Measurements from ENCODE around the gene CHSY3. TPM values are rescaled to one million over a fixed set of nuclear protein-coding genes. Genes with fewer than 3 reads are reported as not detected.

The CHSY3 gene
- polyA plus RNA-seq, 4 donors = 0.33 to 2.0 TPM; not detected in 2

- no peaks in the 10 kb centered on the region for H3K9me3 ChIP-seq (ENCODE audit: control insufficient read depth in 2 of 2, insufficient read depth in 1 of 2, low read depth in 1 of 2, low read length in 1 of 2)
- no peaks in the 10 kb centered on the region for H3K27me3 ChIP-seq (ENCODE audit: control insufficient read depth in 3 of 3, insufficient read depth in 3 of 3, low read length in 3 of 3)
- H3K4me1 ChIP-seq (ENCODE audit: control insufficient read depth in 3 of 3, insufficient read depth in 2 of 3, low read depth in 1 of 3, low read length in 2 of 3) = no peaks in the 10 kb centered on the region
- no peak overlapping the region for H3K4me3 ChIP-seq (ENCODE audit: low read depth in 1 of 3, low read length in 3 of 3)
- FAIRE-seq (no peak), DNase-seq (no peak)
- WGBS, 3 donors = 52 to 65% (median 62%) methylated on average over 2 of the region's 2 CpGs
- H3K27ac ChIP-seq (ENCODE audit: low read depth in 1 of 3, low read length in 2 of 3) = no peak overlapping the region
- H3K36me3 ChIP-seq (ENCODE audit: control insufficient read depth in 3 of 3, insufficient read depth in 2 of 3, low read depth in 1 of 3, low read length in 3 of 3) = no peaks in the 10 kb centered on the region
These were observed 194.7 kb downstream of the CHSY3 start for GRCh38 chr5:130099008-130099407.

GRCh38 chr5:130102375-130102774 lies 198.1 kb downstream of the CHSY3 start:
- no peaks in the 10 kb centered on the region for H3K9me3 ChIP-seq (ENCODE audit: control insufficient read depth in 2 of 2, insufficient read depth in 1 of 2, low read depth in 1 of 2, low read length in 1 of 2)

GRCh38 chr5:130102960-130103359 lies 198.7 kb downstream of the CHSY3 start:
- WGBS, 3 donors = 70 to 87% (median 86%) methylated on average over 1 of the region's 1 CpG
- no peak overlapping the region for H3K4me3 ChIP-seq (ENCODE audit: low read depth in 1 of 3, low read length in 3 of 3)
- FAIRE-seq = no peak
- no peaks in the 10 kb centered on the region for H3K9me3 ChIP-seq (ENCODE audit: control insufficient read depth in 2 of 2, insufficient read depth in 1 of 2, low read depth in 1 of 2, low read length in 1 of 2)
- no peaks in the 10 kb centered on the region for H3K27me3 ChIP-seq (ENCODE audit: control insufficient read depth in 3 of 3, insufficient read depth in 3 of 3, low read length in 3 of 3)
- no peaks in the 10 kb centered on the region for H3K4me1 ChIP-seq (ENCODE audit: control insufficient read depth in 3 of 3, insufficient read depth in 2 of 3, low read depth in 1 of 3, low read length in 2 of 3)
- H3K36me3 ChIP-seq (ENCODE audit: control insufficient read depth in 3 of 3, insufficient read depth in 2 of 3, low read depth in 1 of 3, low read length in 3 of 3) = no peaks in the 10 kb centered on the region
- H3K27ac ChIP-seq (ENCODE audit: low read depth in 1 of 3, low read length in 2 of 3) = no peak overlapping the region
- DNase-seq = no peak

More at GRCh38 chr5:130102375-130102774, 198.1 kb downstream of the CHSY3 start:
- H3K4me1 ChIP-seq (ENCODE audit: control insufficient read depth in 3 of 3, insufficient read depth in 2 of 3, low read depth in 1 of 3, low read length in 2 of 3) = no peaks in the 10 kb centered on the region
- H3K4me3 ChIP-seq (ENCODE audit: low read depth in 1 of 3, low read length in 3 of 3) = no peak overlapping the region
- no peaks in the 10 kb centered on the region for H3K27me3 ChIP-seq (ENCODE audit: control insufficient read depth in 3 of 3, insufficient read depth in 3 of 3, low read length in 3 of 3)
- no peak overlapping the region for H3K27ac ChIP-seq (ENCODE audit: low read depth in 1 of 3, low read length in 2 of 3)
- DNase-seq = no peak
- WGBS, 3 donors = 48 to 69% (median 49%) methylated on average over 3 of the region's 3 CpGs
- H3K36me3 ChIP-seq (ENCODE audit: control insufficient read depth in 3 of 3, insufficient read depth in 2 of 3, low read depth in 1 of 3, low read length in 3 of 3) = no peaks in the 10 kb centered on the region
- no peak for FAIRE-seq

DNA sequence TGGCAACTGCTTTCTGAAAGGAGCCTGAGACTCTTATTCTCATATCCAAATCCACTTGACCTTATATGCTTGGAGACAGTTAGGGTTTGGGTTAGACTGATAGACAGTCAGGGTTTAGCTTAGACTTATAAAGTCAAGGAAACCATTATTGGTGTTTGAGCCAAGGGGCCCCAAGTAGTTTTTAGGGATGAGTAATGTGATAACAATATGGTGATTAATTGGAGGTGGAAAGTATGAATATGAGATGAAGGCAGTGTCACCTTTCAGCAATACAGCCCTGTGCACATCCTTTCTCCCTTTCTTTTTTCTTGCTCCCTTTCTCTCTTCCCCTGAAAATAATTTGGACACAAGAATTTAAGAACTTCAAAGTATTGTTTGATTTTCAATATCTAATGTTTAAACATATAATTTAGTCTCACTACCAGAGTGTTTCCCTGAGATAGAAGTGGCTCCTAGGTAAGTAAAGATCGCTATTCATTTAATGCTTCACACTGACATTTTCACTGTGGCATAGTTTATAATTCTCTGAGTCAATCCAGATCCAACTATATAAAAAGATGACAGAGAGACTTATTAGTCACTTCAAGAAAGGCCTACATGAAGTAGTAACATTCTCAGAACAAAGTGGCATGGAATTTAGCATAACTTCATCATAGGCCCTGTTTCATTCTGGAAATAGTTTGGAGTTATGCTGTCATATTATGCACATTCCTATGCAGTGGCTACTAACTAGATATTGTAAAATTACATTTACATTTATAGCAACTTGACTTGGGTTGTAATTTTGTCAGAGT lies 200.8 kb downstream of the CHSY3 start:
- WGBS, 3 donors = 89 to 91% (median 90%) methylated on average over 1 of the region's 1 CpG
- H3K27ac ChIP-seq (ENCODE audit: low read depth in 1 of 3, low read length in 2 of 3) = no peak overlapping the region
- no peaks in the 10 kb centered on the region for H3K9me3 ChIP-seq (ENCODE audit: control insufficient read depth in 2 of 2, insufficient read depth in 1 of 2, low read depth in 1 of 2, low read length in 1 of 2)
- DNase-seq (no peak), FAIRE-seq (no peak)
- H3K4me3 ChIP-seq (ENCODE audit: low read depth in 1 of 3, low read length in 3 of 3) = no peak overlapping the region
- H3K27me3 ChIP-seq (ENCODE audit: control insufficient read depth in 3 of 3, insufficient read depth in 3 of 3, low read length in 3 of 3) = no peaks in the 10 kb centered on the region
- no peaks in the 10 kb centered on the region for H3K4me1 ChIP-seq (ENCODE audit: control insufficient read depth in 3 of 3, insufficient read depth in 2 of 3, low read depth in 1 of 3, low read length in 2 of 3)
- no peaks in the 10 kb centered on the region for H3K36me3 ChIP-seq (ENCODE audit: control insufficient read depth in 3 of 3, insufficient read depth in 2 of 3, low read depth in 1 of 3, low read length in 3 of 3)

DNA sequence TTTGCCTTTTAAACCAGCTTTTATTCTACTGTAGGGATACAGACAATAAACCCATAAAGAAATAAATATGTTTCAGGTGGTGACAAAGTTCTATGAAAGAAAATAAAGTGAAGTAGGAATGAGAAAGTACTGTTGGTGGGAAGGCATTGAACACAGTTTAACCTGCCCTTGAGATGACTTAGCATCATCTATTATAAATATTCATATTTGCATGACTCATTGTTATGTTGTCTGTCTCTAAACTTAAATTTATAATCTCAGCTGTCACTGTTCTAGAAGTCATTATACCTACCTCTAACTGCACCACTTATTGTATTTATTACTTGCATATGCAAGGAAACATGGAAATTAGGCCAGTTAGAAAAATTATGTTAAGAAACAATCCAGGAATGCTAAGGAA lies 202.2 kb downstream of the CHSY3 start:
- DNase-seq (no peak), FAIRE-seq (no peak)
- Histone ChIP-seq H3K4me1 (ENCODE audit: control insufficient read depth in 3 of 3, insufficient read depth in 2 of 3, low read depth in 1 of 3, low read length in 2 of 3) (no peaks in the 10 kb centered on the region), H3K27ac (ENCODE audit: low read depth in 1 of 3, low read length in 2 of 3) (no peak overlapping the region), H3K36me3 (ENCODE audit: control insufficient read depth in 3 of 3, insufficient read depth in 2 of 3, low read depth in 1 of 3, low read length in 3 of 3) (no peaks in the 10 kb centered on the region), H3K27me3 (ENCODE audit: control insufficient read depth in 3 of 3, insufficient read depth in 3 of 3, low read length in 3 of 3) (no peaks in the 10 kb centered on the region), H3K4me3 (ENCODE audit: low read depth in 1 of 3, low read length in 3 of 3) (no peak overlapping the region), H3K9me3 (ENCODE audit: control insufficient read depth in 2 of 2, insufficient read depth in 1 of 2, low read depth in 1 of 2, low read length in 1 of 2) (no peaks in the 10 kb centered on the region)

- Histone ChIP-seq H3K36me3 (ENCODE audit: control insufficient read depth in 3 of 3, insufficient read depth in 2 of 3, low read depth in 1 of 3, low read length in 3 of 3) (no peaks in the 10 kb centered on the region), H3K4me1 (ENCODE audit: control insufficient read depth in 3 of 3, insufficient read depth in 2 of 3, low read depth in 1 of 3, low read length in 2 of 3) (no peaks in the 10 kb centered on the region), H3K9me3 (ENCODE audit: control insufficient read depth in 2 of 2, insufficient read depth in 1 of 2, low read depth in 1 of 2, low read length in 1 of 2) (no peaks in the 10 kb centered on the region), H3K27me3 (ENCODE audit: control insufficient read depth in 3 of 3, insufficient read depth in 3 of 3, low read length in 3 of 3) (no peaks in the 10 kb centered on the region), H3K27ac (ENCODE audit: low read depth in 1 of 3, low read length in 2 of 3) (no peak overlapping the region), H3K4me3 (ENCODE audit: low read depth in 1 of 3, low read length in 3 of 3) (no peak overlapping the region)
- WGBS, 3 donors = 31 to 52% (median 47%) methylated on average over 1 of the region's 1 CpG
- FAIRE-seq = no peak
- peak in 1 of 2 donors; percentile 29 for DNase-seq
These were observed 204.9 kb downstream of the CHSY3 start for GRCh38 chr5:130109152-130109551.

- H3K4me3 ChIP-seq (ENCODE audit: low read depth in 1 of 3, low read length in 3 of 3) = no peak overlapping the region
- no peak overlapping the region for H3K27ac ChIP-seq (ENCODE audit: low read depth in 1 of 3, low read length in 2 of 3)
- no peaks in the 10 kb centered on the region for H3K9me3 ChIP-seq (ENCODE audit: control insufficient read depth in 2 of 2, insufficient read depth in 1 of 2, low read depth in 1 of 2, low read length in 1 of 2)
- H3K36me3 ChIP-seq (ENCODE audit: control insufficient read depth in 3 of 3, insufficient read depth in 2 of 3, low read depth in 1 of 3, low read length in 3 of 3) = no peaks in the 10 kb centered on the region
- H3K27me3 ChIP-seq (ENCODE audit: control insufficient read depth in 3 of 3, insufficient read depth in 3 of 3, low read length in 3 of 3) = no peaks in the 10 kb centered on the region
- DNase-seq (no peak), FAIRE-seq (no peak)
- no peaks in the 10 kb centered on the region for H3K4me1 ChIP-seq (ENCODE audit: control insufficient read depth in 3 of 3, insufficient read depth in 2 of 3, low read depth in 1 of 3, low read length in 2 of 3)
These were observed 206.1 kb downstream of the CHSY3 start for GRCh38 chr5:130110328-130110727.

- Histone ChIP-seq H3K4me3 (ENCODE audit: low read depth in 1 of 3, low read length in 3 of 3) (no peak overlapping the region), H3K27ac (ENCODE audit: low read depth in 1 of 3, low read length in 2 of 3) (no peak overlapping the region), H3K27me3 (ENCODE audit: control insufficient read depth in 3 of 3, insufficient read depth in 3 of 3, low read length in 3 of 3) (no peaks in the 10 kb centered on the region), H3K36me3 (ENCODE audit: control insufficient read depth in 3 of 3, insufficient read depth in 2 of 3, low read depth in 1 of 3, low read length in 3 of 3) (no peaks in the 10 kb centered on the region), H3K4me1 (ENCODE audit: control insufficient read depth in 3 of 3, insufficient read depth in 2 of 3, low read depth in 1 of 3, low read length in 2 of 3) (no peaks in the 10 kb centered on the region), H3K9me3 (ENCODE audit: control insufficient read depth in 2 of 2, insufficient read depth in 1 of 2, low read depth in 1 of 2, low read length in 1 of 2) (no peaks in the 10 kb centered on the region)
- FAIRE-seq = no peak
- DNase-seq = no peak
- WGBS, 3 donors = 67 to 73% (median 71%) methylated on average over 3 of the region's 3 CpGs
These were observed 207.5 kb downstream of the CHSY3 start for GRCh38 chr5:130111746-130112145.

DNA sequence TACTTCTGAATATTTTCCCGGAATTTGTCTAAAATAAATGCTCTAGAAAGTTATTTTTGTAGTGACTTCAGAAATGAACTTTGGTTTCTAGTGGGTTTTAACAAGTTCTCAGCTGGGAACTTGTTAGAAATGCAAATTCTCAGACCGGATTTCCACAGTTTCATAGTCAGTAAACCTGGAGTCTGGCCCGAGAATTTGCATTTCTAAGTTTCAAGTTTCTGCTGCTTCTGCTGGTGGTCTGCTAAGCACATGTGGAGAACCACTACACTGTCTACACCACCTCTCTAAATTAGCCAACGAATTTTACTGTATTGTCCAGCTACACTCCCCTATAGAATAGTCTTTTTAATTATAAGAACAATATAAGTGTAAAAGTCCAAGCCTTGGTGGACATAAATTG lies 208.0 kb downstream of the CHSY3 start:
- Histone ChIP-seq H3K27me3 (ENCODE audit: control insufficient read depth in 3 of 3, insufficient read depth in 3 of 3, low read length in 3 of 3) (no peaks in the 10 kb centered on the region), H3K36me3 (ENCODE audit: control insufficient read depth in 3 of 3, insufficient read depth in 2 of 3, low read depth in 1 of 3, low read length in 3 of 3) (no peaks in the 10 kb centered on the region), H3K4me3 (ENCODE audit: low read depth in 1 of 3, low read length in 3 of 3) (no peak overlapping the region), H3K9me3 (ENCODE audit: control insufficient read depth in 2 of 2, insufficient read depth in 1 of 2, low read depth in 1 of 2, low read length in 1 of 2) (no peaks in the 10 kb centered on the region), H3K4me1 (ENCODE audit: control insufficient read depth in 3 of 3, insufficient read depth in 2 of 3, low read depth in 1 of 3, low read length in 2 of 3) (no peaks in the 10 kb centered on the region), H3K27ac (ENCODE audit: low read depth in 1 of 3, low read length in 2 of 3) (no peak overlapping the region)
- FAIRE-seq (no peak), DNase-seq (no peak)
- 53 to 73% (median 58%) methylated on average over 4 of the region's 4 CpGs for WGBS, 3 donors

All from small intestine (tissue), 7 donors.